H9 (cell line): ENCODE results near the gene TLR3. TPM values are rescaled to one million over a fixed set of nuclear protein-coding genes. Genes with fewer than 3 reads are reported as not detected.

Experiments used
- DNase-seq: peaks from one replicate; pipeline ENCODE4 v3.0.0-alpha.2; 2017
- H2AFZ ChIP-seq: one replicate; pipeline ENCODE4 v1.6.1; 2013; ENCODE audit warnings: mild to moderate bottlenecking, low read length, control low read depth, moderate library complexity
- H2AK5ac ChIP-seq: 2 replicates; pipeline ENCODE4 v1.6.1; 2013; ENCODE audit warnings: low read length, control low read depth, mixed read lengths; ENCODE audit not compliant: insufficient read length
- H2BK120ac ChIP-seq: one replicate; pipeline ENCODE4 v1.6.1; 2013; ENCODE audit warnings: low read depth, mild to moderate bottlenecking, low read length, control low read depth, inconsistent platforms; ENCODE audit not compliant: poor library complexity, severe bottlenecking
- H2BK12ac ChIP-seq: 2 replicates; pipeline ENCODE4 v1.6.1; 2013; ENCODE audit warnings: low read length, control low read depth, mixed read lengths, low read depth; ENCODE audit not compliant: insufficient read length
- H2BK15ac ChIP-seq: 2 replicates; pipeline ENCODE4 v1.6.1; 2013; ENCODE audit warnings: low read depth, low read length, control low read depth
- H2BK20ac ChIP-seq: one replicate; pipeline ENCODE4 v1.6.1; 2013; ENCODE audit warnings: low read depth, mild to moderate bottlenecking, low read length, control low read depth, inconsistent platforms; ENCODE audit not compliant: poor library complexity, severe bottlenecking
- H2BK5ac ChIP-seq: 2 replicates; pipeline ENCODE4 v1.6.1; 2013; ENCODE audit warnings: low read length, control low read depth, mixed read lengths; ENCODE audit not compliant: insufficient read length
- H3K14ac ChIP-seq: 2 replicates; pipeline ENCODE4 v1.6.1; 2013; ENCODE audit warnings: low read length, control low read depth; ENCODE audit not compliant: insufficient read depth
- H3K18ac ChIP-seq: 2 replicates; pipeline ENCODE4 v1.6.1; 2013; ENCODE audit warnings: low read depth, mild to moderate bottlenecking, mixed read lengths, low read length, control low read depth; ENCODE audit not compliant: insufficient read length
- H3K23ac ChIP-seq: 2 replicates; pipeline ENCODE4 v1.6.1; 2013; ENCODE audit warnings: low read length, control low read depth, mixed read lengths, low read depth; ENCODE audit not compliant: insufficient read length
- H3K23me2 ChIP-seq: 2 replicates; pipeline ENCODE4 v1.6.1; 2013; ENCODE audit warnings: low read depth, mild to moderate bottlenecking, mixed read lengths, low read length, control low read depth; ENCODE audit not compliant: insufficient read length, poor library complexity, severe bottlenecking
- H3K27ac ChIP-seq: 2 replicates; pipeline ENCODE4 v1.5.1; 2013; ENCODE audit warnings: low read length, control low read depth, mixed read lengths, low read depth; ENCODE audit not compliant: insufficient read length
- H3K27me3 ChIP-seq: 2 replicates; pipeline ENCODE4 v1.6.1; 2013; ENCODE audit warnings: low read length, control low read depth, inconsistent platforms; ENCODE audit not compliant: insufficient read depth
- H3K4ac ChIP-seq: 2 replicates; pipeline ENCODE4 v1.6.1; 2013; ENCODE audit warnings: low read depth, mild to moderate bottlenecking, control low read depth, inconsistent platforms, low read length, moderate library complexity
- H3K4me1 ChIP-seq: 2 replicates; pipeline ENCODE4 v1.6.1; 2013; ENCODE audit warnings: low read length, control low read depth, inconsistent platforms; ENCODE audit not compliant: insufficient read depth
- H3K4me2 ChIP-seq: 2 replicates; pipeline ENCODE4 v1.6.1; 2013; ENCODE audit warnings: low read length, control low read depth, mixed read lengths; ENCODE audit not compliant: insufficient read length, insufficient read depth
- H3K56ac ChIP-seq: 2 replicates; pipeline ENCODE4 v1.6.1; 2013; ENCODE audit warnings: low read depth, mild to moderate bottlenecking, mixed read lengths, low read length, control low read depth; ENCODE audit not compliant: insufficient read length
- H3K79me1 ChIP-seq: 2 replicates; pipeline ENCODE4 v1.6.1; 2013; ENCODE audit warnings: low read depth, mild to moderate bottlenecking, moderate library complexity, low read length, control low read depth, inconsistent platforms; ENCODE audit not compliant: insufficient read depth, poor library complexity, severe bottlenecking
- H3K79me2 ChIP-seq: 2 replicates; pipeline ENCODE4 v1.6.1; 2013; ENCODE audit warnings: low read length, control low read depth, inconsistent platforms; ENCODE audit not compliant: insufficient read depth
- H3K9ac ChIP-seq: 2 replicates; pipeline ENCODE4 v1.6.1; 2013; ENCODE audit warnings: low read length, control low read depth, mixed read lengths; ENCODE audit not compliant: insufficient read length; ENCODE audit errors: extremely low read depth
- H3K9me3 ChIP-seq: one replicate; pipeline ENCODE4 v1.6.1; 2013; ENCODE audit warnings: low read depth, low read length, inconsistent platforms; ENCODE audit not compliant: control insufficient read depth
- H3T11ph ChIP-seq: one replicate; pipeline ENCODE4 v1.6.1; 2013; ENCODE audit warnings: mild to moderate bottlenecking, low read length, control low read depth, inconsistent platforms
- H4K20me1 ChIP-seq: one replicate; pipeline ENCODE4 v1.6.1; 2013; ENCODE audit not compliant: control insufficient read depth, insufficient read length, insufficient read depth
- H4K5ac ChIP-seq: 2 replicates; pipeline ENCODE4 v1.6.1; 2013; ENCODE audit warnings: low read depth, mild to moderate bottlenecking, mixed read lengths, low read length, control low read depth; ENCODE audit not compliant: insufficient read length
- H4K8ac ChIP-seq: replicated peaks from 2 replicates; pipeline ENCODE4 v1.6.1; 2013; ENCODE audit warnings: low read length, control low read depth, mixed read lengths, low read depth; ENCODE audit not compliant: insufficient read length
- H4K91ac ChIP-seq: 2 replicates; pipeline ENCODE4 v1.6.1; 2013; ENCODE audit warnings: low read depth, mild to moderate bottlenecking, moderate library complexity, mixed read lengths, low read length, control low read depth; ENCODE audit not compliant: insufficient read length
- H3K27ac Mint-ChIP-seq, 3 experiments: 2 replicates in 2 of 3; 3 replicates in 1 of 3; pipeline ENCODE4 v1.8.0; 2020 to 2021; ENCODE audit warnings: mixed read lengths in 3 of 3, mild to moderate bottlenecking in 1 of 3, moderate library complexity in 1 of 3
- H3K27me3 Mint-ChIP-seq: 2 replicates; pipeline ENCODE4 v1.8.0; 2021; ENCODE audit warnings: low read depth, mild to moderate bottlenecking, moderate library complexity, mixed read lengths
- H3K36me3 Mint-ChIP-seq, 3 experiments: 2 replicates in 2 of 3; 3 replicates in 1 of 3; pipeline ENCODE4 v1.8.0; 2020 to 2021; ENCODE audit warnings: low read depth in 3 of 3, mixed read lengths in 3 of 3; ENCODE audit not compliant: insufficient read depth in 1 of 3
- H3K4me1 Mint-ChIP-seq, 2 experiments: 2 replicates each; pipeline ENCODE4 v1.8.0; 2020; ENCODE audit warnings: mixed read lengths in 2 of 2
- H3K4me3 Mint-ChIP-seq, 2 experiments: 2 replicates in 1 of 2; 3 replicates in 1 of 2; pipeline ENCODE4 v1.8.0; 2020 to 2021; ENCODE audit warnings: mild to moderate bottlenecking in 2 of 2, mixed read lengths in 2 of 2, moderate library complexity in 1 of 2
- H3K9me3 Mint-ChIP-seq, 2 experiments: 2 replicates in 1 of 2; 3 replicates in 1 of 2; pipeline ENCODE4 v1.8.0; 2020; ENCODE audit warnings: mild to moderate bottlenecking in 2 of 2, mixed read lengths in 2 of 2, moderate library complexity in 1 of 2
- WGBS: extraction: QIAGEN DNeasy Blood & Tissue Kit; methylation state at CpG from one replicate; pipeline ENCODE4 v1.1.7; 2013; ENCODE audit warnings: missing lambda C conversion rate, low lambda C conversion rate, mixed read lengths; ENCODE audit not compliant: insufficient read length; ENCODE audit errors: extremely low coverage; 5-methylcytosine and 5-hydroxymethylcytosine counted together
- total RNA-seq: library from RNA; stranded (reverse); gene quantifications from 2 replicates; pipeline ENCODE4 v1.2.1, GENCODE V29; 2021
- TF ChIP-seq, protein P1 (sequence below): fragments of 200-600 bp; sonication (generic); conservative IDR thresholded peaks from 3 replicates; pipeline ENCODE4 v1.8.0; 2021; ENCODE audit warnings: antibody characterized with exemption, mild to moderate bottlenecking

The TLR3 gene
- total RNA-seq, 1 experiment from 2014 or later: 0.92 TPM

DNA sequence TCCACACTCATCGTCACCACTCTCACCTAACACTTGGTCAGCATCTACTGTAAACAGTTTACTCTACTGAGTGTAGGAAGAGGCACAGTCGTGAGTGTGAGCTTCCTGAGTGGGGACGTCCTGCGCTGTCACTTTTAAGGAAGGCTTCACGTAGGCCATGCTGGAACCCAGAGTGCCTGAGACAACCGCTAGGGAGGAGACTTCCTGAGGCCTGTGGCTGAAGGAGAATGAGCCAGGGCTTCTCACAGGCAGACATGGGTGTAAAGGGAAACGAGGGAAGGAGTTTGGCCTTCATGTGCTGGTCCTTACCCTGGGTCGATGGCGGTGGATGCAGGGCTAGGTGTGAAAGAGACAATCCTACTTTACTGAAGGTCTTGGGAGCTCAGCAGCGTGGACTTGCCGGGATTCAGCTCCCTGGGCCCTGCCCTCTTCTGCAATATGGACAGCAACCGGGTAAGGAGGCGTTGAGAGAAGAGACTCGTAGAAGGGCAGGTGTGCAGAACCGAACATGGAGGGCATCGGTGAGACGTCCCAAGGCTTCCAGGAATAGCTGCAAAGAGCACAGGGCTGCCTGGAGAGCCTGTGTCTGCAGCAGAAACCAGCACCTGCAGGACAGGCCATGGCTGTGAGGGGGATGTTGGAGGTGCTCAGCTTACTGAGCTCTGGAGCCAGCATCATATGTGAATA lies 48.7 kb upstream of the TLR3 start:
- Histone ChIP-seq H3K9me3 (no peaks in the 10 kb centered on the region), H3K4me1 (peaks cover 2% of the 10 kb centered on the region; the same call in 1 of the 2 replicates), H3K79me2 (no peaks in the 10 kb centered on the region), H2BK15ac (no peak overlapping the region), H3T11ph (no peak overlapping the region), H2AFZ (no peak overlapping the region), H2BK5ac (no peak overlapping the region), H4K8ac (no peak overlapping the region), H3K27me3 (no peaks in the 10 kb centered on the region), H3K23me2 (no peaks in the 10 kb centered on the region), H2BK12ac (no peak overlapping the region), H3K4me2 (no peak overlapping the region), H2AK5ac (no peak overlapping the region), H3K27ac (no peak overlapping the region), H3K9ac (no peak overlapping the region), H3K4ac (no peak overlapping the region), H4K5ac (no peak overlapping the region), H3K23ac (no peak overlapping the region), H3K18ac (no peak overlapping the region), H2BK120ac (no peak overlapping the region), H4K20me1 (no peaks in the 10 kb centered on the region), H2BK20ac (no peak overlapping the region), H3K14ac (no peak overlapping the region; the same call in 1 of the 2 replicates), H3K56ac (no peak overlapping the region), H3K79me1 (no peaks in the 10 kb centered on the region), H4K91ac (no peak overlapping the region)
- H3K4me1 Mint-ChIP-seq: peaks cover 27 to 39% of the 10 kb centered on the region in 2 experiments
- DNase-seq: no peak
- no CpG with 5 or more reads among the region's 17 CpGs for WGBS
- TF ChIP-seq, protein P1, sequence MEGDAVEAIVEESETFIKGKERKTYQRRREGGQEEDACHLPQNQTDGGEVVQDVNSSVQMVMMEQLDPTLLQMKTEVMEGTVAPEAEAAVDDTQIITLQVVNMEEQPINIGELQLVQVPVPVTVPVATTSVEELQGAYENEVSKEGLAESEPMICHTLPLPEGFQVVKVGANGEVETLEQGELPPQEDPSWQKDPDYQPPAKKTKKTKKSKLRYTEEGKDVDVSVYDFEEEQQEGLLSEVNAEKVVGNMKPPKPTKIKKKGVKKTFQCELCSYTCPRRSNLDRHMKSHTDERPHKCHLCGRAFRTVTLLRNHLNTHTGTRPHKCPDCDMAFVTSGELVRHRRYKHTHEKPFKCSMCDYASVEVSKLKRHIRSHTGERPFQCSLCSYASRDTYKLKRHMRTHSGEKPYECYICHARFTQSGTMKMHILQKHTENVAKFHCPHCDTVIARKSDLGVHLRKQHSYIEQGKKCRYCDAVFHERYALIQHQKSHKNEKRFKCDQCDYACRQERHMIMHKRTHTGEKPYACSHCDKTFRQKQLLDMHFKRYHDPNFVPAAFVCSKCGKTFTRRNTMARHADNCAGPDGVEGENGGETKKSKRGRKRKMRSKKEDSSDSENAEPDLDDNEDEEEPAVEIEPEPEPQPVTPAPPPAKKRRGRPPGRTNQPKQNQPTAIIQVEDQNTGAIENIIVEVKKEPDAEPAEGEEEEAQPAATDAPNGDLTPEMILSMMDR: no peak
- peaks cover 5 to 7% of the 10 kb centered on the region in 2 experiments for H3K9me3 Mint-ChIP-seq
- peak overlapping the region in 1 of 3 experiments; percentile 72; a peak in 2 of 7 replicates for H3K27ac Mint-ChIP-seq
- H3K4me3 Mint-ChIP-seq: no peak overlapping the region
- H3K27me3 Mint-ChIP-seq: no peaks in the 10 kb centered on the region; the same call in 1 of the 2 replicates
- H3K36me3 Mint-ChIP-seq: peaks cover under 1 to 11% (median 7%) of the 10 kb centered on the region in 3 experiments; a peak in 6 of 7 replicates
